ENCODE results near the gene ABCA4. TPM values are rescaled to one million over a fixed set of nuclear protein-coding genes. Genes with fewer than 3 reads are reported as not detected.

The ABCA4 gene
- total and polyA plus RNA-seq, 2 donors (not counting 3 experiments of a cell fraction or from before 2014, with no cell fraction given) = 2.3 to 4.9 TPM

DNA sequence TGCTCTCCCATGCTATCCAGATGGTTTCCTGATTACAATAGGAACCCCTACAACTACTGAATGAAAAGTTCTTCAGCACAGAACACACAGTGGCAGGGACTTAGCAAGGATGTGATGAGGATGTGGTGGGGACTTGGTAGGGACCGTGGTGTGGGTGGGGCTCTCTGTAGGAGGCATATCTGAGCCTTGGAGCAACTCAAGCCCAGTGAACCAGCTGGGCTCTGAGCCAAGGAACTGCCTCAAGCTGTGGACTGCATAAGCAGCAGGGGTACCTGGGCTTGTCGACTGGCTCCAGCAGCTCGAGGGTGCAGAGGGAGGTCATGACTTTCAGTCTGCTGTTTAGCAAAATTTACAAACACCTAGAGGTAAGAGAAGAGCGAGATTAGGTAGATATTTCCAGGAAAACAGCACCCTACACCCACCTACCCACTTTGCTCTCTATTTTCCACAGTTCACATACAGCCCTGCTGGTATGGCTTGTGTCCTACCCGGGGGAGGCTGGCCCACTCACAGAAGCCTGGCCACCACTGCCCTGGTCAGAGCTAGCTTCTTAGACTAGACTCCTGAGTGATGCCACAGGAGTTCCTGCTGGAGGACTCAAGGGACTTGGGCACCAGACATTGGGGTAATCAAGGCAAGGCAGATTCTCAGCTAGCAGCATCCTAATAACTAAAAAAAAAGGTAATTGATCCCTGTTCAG is 125.0 kb downstream of the ABCA4 start:
- H3K27me3 ChIP-seq (ENCODE audit: control insufficient read depth in 2 of 2, insufficient read depth in 2 of 2, low read length in 2 of 2) = peaks cover 8 to 22% of the 10 kb centered on the region in 2 experiments
- no peak for DNase-seq (ENCODE audit: low read depth, low spot score)
- H3K9ac ChIP-seq (replicated peaks; ENCODE audit: extremely low read depth, insufficient read depth, low read length) = no peak overlapping the region
- H3K4me2 ChIP-seq (ENCODE audit: insufficient read depth, low read length) = no peak overlapping the region
- H3K9me1 ChIP-seq (replicated peaks; ENCODE audit: control insufficient read depth, extremely low read depth, insufficient read depth, low read length) = no peaks in the 10 kb centered on the region
- dilution Hi-C loops (cut with MboI; ENCODE audit: extremely low pct_ligation_motif_present, low sequenced_read_pairs) = no loop called here
- intact Hi-C loops (cut with micrococcal nuclease) = no loop called here
- H3K36me3 ChIP-seq (ENCODE audit: control insufficient read depth in 2 of 2, extremely low read depth in 1 of 2, insufficient read depth in 2 of 2, low read length in 2 of 2) = no peaks in the 10 kb centered on the region
- H3K4me3 ChIP-seq (replicated peaks in 1 of 3; ENCODE audit: insufficient read depth in 1 of 3, low read depth in 1 of 3, low read length in 3 of 3) = no peak overlapping the region
- TF ChIP-seq EZH2 (IDR thresholded peaks at IDR 0.05; ENCODE audit: borderline replicate concordance, low read depth, low read length, severe bottlenecking) (no peak), POLR2AphosphoS5 (IDR thresholded peaks at IDR 0.05; ENCODE audit: insufficient read depth, low read depth, low read length) (no peak), POLR2A (IDR thresholded peaks at IDR 0.05; ENCODE audit: low read depth, low read length) (no peak), GATA2 (IDR thresholded peaks at IDR 0.05; ENCODE audit: insufficient read depth, insufficient read length, low read depth, low read length) (no peak), JUN (IDR thresholded peaks at IDR 0.05; ENCODE audit: borderline replicate concordance, insufficient read depth, insufficient read length, low read depth) (no peak), MYC (IDR thresholded peaks at IDR 0.05; ENCODE audit: low read depth, low read length) (no peak), FOS (IDR thresholded peaks at IDR 0.05; ENCODE audit: borderline replicate concordance, insufficient read depth, low read length) (no peak)
- TF ChIP-seq, protein P1, sequence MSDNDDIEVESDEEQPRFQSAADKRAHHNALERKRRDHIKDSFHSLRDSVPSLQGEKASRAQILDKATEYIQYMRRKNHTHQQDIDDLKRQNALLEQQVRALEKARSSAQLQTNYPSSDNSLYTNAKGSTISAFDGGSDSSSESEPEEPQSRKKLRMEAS (IDR thresholded peaks at IDR 0.05; ENCODE audit: insufficient read depth, insufficient read length) = no peak
- TF ChIP-seq, protein P2, sequence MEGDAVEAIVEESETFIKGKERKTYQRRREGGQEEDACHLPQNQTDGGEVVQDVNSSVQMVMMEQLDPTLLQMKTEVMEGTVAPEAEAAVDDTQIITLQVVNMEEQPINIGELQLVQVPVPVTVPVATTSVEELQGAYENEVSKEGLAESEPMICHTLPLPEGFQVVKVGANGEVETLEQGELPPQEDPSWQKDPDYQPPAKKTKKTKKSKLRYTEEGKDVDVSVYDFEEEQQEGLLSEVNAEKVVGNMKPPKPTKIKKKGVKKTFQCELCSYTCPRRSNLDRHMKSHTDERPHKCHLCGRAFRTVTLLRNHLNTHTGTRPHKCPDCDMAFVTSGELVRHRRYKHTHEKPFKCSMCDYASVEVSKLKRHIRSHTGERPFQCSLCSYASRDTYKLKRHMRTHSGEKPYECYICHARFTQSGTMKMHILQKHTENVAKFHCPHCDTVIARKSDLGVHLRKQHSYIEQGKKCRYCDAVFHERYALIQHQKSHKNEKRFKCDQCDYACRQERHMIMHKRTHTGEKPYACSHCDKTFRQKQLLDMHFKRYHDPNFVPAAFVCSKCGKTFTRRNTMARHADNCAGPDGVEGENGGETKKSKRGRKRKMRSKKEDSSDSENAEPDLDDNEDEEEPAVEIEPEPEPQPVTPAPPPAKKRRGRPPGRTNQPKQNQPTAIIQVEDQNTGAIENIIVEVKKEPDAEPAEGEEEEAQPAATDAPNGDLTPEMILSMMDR (IDR thresholded peaks at IDR 0.05; ENCODE audit: extremely low read depth in 1 of 2, insufficient read depth in 1 of 2, low read depth in 1 of 2, low read length in 2 of 2) = no peak
- H3K4me1 ChIP-seq (ENCODE audit: control insufficient read depth, extremely low read depth, insufficient read depth, low read length) = no peaks in the 10 kb centered on the region
- FAIRE-seq = no peak
- POLR2A ChIA-PET = no interaction called here
- no TSS peak for BruUV-seq (replicated peaks)
- no peaks in the 10 kb centered on the region for H4K20me1 ChIP-seq (replicated peaks; ENCODE audit: control insufficient read depth, extremely low read depth, insufficient read depth, low read length)
- no peak overlapping the region for H2AFZ ChIP-seq (ENCODE audit: low read depth, low read length)
- CTCF ChIA-PET = no interaction called here
- H3K27ac ChIP-seq (ENCODE audit: insufficient read depth, low read depth, low read length) = no peak overlapping the region
- H3K79me2 ChIP-seq (ENCODE audit: control insufficient read depth, insufficient read depth, low read length) = no peaks in the 10 kb centered on the region
- H3K9me3 ChIP-seq (replicated peaks; ENCODE audit: control insufficient read depth, insufficient read depth, low read length) = no peaks in the 10 kb centered on the region

Measured in endothelial cell of umbilical vein (primary cell).